ENCODE data around the gene ANKRA2. TPM values are rescaled to one million over a fixed set of nuclear protein-coding genes. Genes with fewer than 3 reads are reported as not detected.

ANKRA2 gene
- total RNA-seq, 1 donor from 2014 or later = 28.9 TPM

DNA sequence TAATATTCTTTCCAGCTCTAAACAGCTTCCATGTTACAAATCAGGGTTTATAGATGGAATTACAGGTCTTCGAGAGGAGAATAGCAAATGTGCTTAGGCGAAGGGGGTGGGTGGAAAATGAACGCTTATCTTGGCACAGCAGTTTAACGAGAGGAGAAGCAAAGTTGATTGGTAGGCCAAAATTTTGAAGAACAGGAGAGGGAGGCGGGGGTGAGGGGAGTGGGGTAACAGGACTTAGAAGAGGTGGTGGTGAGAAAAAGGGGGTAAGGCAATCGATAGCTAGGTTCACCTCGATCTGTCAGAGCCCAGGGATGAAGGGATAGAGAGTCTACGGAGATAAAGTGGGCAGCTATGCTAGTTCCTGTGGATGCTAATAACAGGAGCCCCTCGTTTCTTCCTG is 764 bp downstream of the ANKRA2 start:
- Mint-ChIP-seq H3K27me3 (ENCODE audit: low read depth) (no peaks in the 10 kb centered on the region), H3K4me3 (peak overlapping the region; percentile 97), H3K27ac (peak overlapping the region; percentile 100), H3K9me3 (no peaks in the 10 kb centered on the region), H3K4me1 (peaks cover 23% of the 10 kb centered on the region), H3K36me3 (peaks cover 20% of the 10 kb centered on the region)
- TF ChIP-seq, protein P1, sequence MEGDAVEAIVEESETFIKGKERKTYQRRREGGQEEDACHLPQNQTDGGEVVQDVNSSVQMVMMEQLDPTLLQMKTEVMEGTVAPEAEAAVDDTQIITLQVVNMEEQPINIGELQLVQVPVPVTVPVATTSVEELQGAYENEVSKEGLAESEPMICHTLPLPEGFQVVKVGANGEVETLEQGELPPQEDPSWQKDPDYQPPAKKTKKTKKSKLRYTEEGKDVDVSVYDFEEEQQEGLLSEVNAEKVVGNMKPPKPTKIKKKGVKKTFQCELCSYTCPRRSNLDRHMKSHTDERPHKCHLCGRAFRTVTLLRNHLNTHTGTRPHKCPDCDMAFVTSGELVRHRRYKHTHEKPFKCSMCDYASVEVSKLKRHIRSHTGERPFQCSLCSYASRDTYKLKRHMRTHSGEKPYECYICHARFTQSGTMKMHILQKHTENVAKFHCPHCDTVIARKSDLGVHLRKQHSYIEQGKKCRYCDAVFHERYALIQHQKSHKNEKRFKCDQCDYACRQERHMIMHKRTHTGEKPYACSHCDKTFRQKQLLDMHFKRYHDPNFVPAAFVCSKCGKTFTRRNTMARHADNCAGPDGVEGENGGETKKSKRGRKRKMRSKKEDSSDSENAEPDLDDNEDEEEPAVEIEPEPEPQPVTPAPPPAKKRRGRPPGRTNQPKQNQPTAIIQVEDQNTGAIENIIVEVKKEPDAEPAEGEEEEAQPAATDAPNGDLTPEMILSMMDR (IDR thresholded peaks at IDR 0.05; ENCODE audit: unreplicated experiment) = no peak
- no peak for DNase-seq (ENCODE audit: low spot score in 2 of 2, unreplicated experiment in 2 of 2)

DNA sequence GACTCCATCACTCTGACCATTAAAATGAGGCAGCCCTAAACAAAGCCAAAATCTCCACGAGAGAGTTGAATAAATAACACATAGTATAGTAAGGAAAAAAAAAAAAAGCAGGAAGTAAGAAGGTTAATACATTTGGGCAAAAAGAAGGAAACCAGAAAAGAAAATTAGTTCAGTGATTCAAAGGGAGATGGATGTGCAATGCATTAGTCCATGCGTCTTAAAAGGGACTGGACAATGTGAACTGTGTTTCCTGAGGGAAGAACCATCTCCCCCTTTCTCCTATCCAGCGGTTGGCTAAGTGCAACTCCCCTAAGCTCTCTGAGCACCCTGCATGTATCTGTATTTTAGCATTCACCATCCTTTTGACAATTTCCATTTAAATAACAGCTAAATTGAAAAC is 1.4 kb downstream of the ANKRA2 start:
- no peak for DNase-seq (ENCODE audit: low spot score in 2 of 2, unreplicated experiment in 2 of 2)
- H3K4me1 Mint-ChIP-seq = peaks cover 23% of the 10 kb centered on the region
- TF ChIP-seq, protein P1 (IDR thresholded peaks at IDR 0.05; ENCODE audit: unreplicated experiment) = no peak
- no peaks in the 10 kb centered on the region for H3K9me3 Mint-ChIP-seq
- peak overlapping the region; percentile 97 for H3K4me3 Mint-ChIP-seq
- H3K36me3 Mint-ChIP-seq = peaks cover 17% of the 10 kb centered on the region
- no peaks in the 10 kb centered on the region for H3K27me3 Mint-ChIP-seq (ENCODE audit: low read depth)
- H3K27ac Mint-ChIP-seq = peak overlapping the region; percentile 100

DNA sequence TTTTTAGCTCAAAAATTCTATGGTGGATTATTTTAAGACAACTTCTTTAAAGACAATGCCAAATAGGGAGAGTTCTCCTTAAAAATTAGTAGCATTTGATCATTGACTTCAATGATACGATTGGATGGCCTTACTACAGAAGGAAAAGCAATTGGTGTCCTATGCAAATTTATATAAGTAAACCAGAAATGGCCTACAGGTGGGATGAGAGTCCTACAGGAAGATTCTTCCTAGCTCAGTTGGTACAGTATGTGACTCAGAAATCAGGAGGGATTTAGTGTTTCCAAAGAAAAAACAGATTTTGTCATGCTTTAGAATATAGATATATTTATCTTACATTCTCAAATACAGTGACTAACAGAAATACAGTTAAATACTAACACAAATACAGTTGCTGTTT is 6.5 kb downstream of the ANKRA2 start:
- Mint-ChIP-seq H3K9me3 (no peaks in the 10 kb centered on the region), H3K27ac (no peak overlapping the region), H3K4me1 (peaks cover 9% of the 10 kb centered on the region), H3K36me3 (peaks cover 33% of the 10 kb centered on the region), H3K27me3 (ENCODE audit: low read depth) (no peaks in the 10 kb centered on the region), H3K4me3 (no peak overlapping the region)
- DNase-seq (ENCODE audit: low spot score in 2 of 2, unreplicated experiment in 2 of 2) = no peak
- TF ChIP-seq, protein P1 (IDR thresholded peaks at IDR 0.05; ENCODE audit: unreplicated experiment) = no peak

DNA sequence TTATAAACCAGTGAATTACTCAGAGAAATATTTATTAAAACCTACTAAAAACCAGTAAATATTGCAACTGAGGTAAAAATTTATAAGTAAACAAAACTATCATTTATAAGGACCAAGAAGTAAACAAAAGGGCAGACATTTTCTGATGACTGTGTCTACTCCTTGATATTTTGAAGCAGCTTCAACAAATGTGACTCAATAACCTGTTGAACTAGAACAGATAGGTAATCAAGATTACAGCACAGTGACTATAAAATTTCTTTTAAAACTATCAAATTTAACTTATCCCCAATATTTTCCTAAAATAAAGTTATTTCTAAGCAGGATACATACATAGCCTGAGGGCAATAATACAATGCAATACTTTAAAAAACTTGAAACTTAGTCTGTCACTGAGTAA is 12.8 kb downstream of the ANKRA2 start:
- no peaks in the 10 kb centered on the region for H3K9me3 Mint-ChIP-seq
- no peak for DNase-seq (ENCODE audit: low spot score in 2 of 2, unreplicated experiment in 2 of 2)
- no peaks in the 10 kb centered on the region for H3K4me1 Mint-ChIP-seq
- peaks cover 17% of the 10 kb centered on the region for H3K36me3 Mint-ChIP-seq
- H3K27ac Mint-ChIP-seq = no peak overlapping the region
- H3K27me3 Mint-ChIP-seq (ENCODE audit: low read depth) = peaks cover 1% of the 10 kb centered on the region
- H3K4me3 Mint-ChIP-seq = no peak overlapping the region
- TF ChIP-seq, protein P1 (IDR thresholded peaks at IDR 0.05; ENCODE audit: unreplicated experiment) = no peak

DNA sequence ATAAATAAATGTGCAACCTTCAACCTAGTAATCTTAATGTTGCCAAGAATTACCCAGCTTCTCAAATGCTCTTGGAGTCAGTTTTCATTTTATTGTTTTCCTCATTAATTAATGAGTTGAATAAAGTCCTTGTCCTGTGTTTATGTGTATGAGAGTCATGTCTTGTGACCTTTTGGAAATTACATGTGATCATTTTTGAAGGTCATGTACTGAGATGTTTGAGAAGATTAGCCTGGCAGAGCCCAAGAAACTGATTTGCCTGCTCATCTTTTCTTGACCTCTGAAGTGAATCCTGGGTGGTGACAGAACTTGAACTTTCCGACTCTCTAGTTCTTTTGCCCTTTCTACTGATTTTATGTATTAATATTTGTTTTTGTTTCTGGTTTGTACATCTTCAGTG is 15.4 kb downstream of the ANKRA2 start:
- no peak for DNase-seq (ENCODE audit: low spot score in 2 of 2, unreplicated experiment in 2 of 2)
- no peak overlapping the region for H3K4me3 Mint-ChIP-seq
- peaks cover 1% of the 10 kb centered on the region for H3K27me3 Mint-ChIP-seq (ENCODE audit: low read depth)
- no peaks in the 10 kb centered on the region for H3K9me3 Mint-ChIP-seq
- H3K4me1 Mint-ChIP-seq = no peaks in the 10 kb centered on the region
- H3K27ac Mint-ChIP-seq = no peak overlapping the region
- H3K36me3 Mint-ChIP-seq = peaks cover 8% of the 10 kb centered on the region
- TF ChIP-seq, protein P1 (IDR thresholded peaks at IDR 0.05; ENCODE audit: unreplicated experiment) = no peak

DNA sequence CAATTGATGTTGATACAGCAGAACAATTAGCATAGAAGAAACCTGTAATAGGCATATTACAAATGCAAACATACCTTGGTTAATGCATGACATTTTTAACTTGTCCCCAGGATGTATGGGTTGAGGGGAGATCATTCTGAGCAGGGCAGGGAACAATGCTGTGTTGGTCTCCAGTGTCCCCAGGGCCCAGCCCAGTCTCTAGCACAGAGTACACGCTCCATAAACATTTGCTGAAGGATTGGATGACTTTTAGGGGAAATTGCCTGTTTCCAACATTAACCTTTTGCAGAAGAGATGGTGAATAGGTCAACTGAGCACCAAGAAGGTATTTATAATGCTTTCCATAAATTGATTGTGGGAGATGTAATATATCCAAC is 20.0 kb downstream of the ANKRA2 start:
- Mint-ChIP-seq H3K4me3 (no peak overlapping the region), H3K27ac (no peak overlapping the region), H3K36me3 (no peaks in the 10 kb centered on the region), H3K9me3 (no peaks in the 10 kb centered on the region), H3K4me1 (peaks cover 5% of the 10 kb centered on the region), H3K27me3 (ENCODE audit: low read depth) (peaks cover 6% of the 10 kb centered on the region)
- no peak for DNase-seq (ENCODE audit: low spot score in 2 of 2, unreplicated experiment in 2 of 2)
- TF ChIP-seq, protein P1 (IDR thresholded peaks at IDR 0.05; ENCODE audit: unreplicated experiment) = no peak
